GM12878 (cell line): ENCODE measurements around the gene PLCD1. TPM values are rescaled to one million over a fixed set of nuclear protein-coding genes. Genes with fewer than 3 reads are reported as not detected.

Experiments used
- ATAC-seq: fragments of 200-7000 bp; cut with Tn5 transposase; 3 replicates; pipeline ENCODE4 v1.9.1; 2020; ENCODE audit warnings: mild to moderate bottlenecking, moderate library complexity
- BruUV-seq: library from RNA; stranded (reverse); fragments of 400-500 nt; replicated peaks from 2 replicates; lab custom pipeline; 2021; lab: Mats Ljungman, UMichigan
- CTCF ChIA-PET: fragments of 300-600 bp; sonication (Branson Sonifier 250); formaldehyde crosslinking; extraction: SDS; loops from one replicate; lab custom pipeline; 2021; ENCODE audit warnings: inconsistent platforms; lab: Yijun Ruan, JAX
- POLR2A ChIA-PET: fragments of 350-600 bp; formaldehyde crosslinking; extraction: SDS; loops from one replicate; lab custom pipeline; 2021; ENCODE audit warnings: inconsistent platforms; lab: Charles Lee
- RAD21 ChIA-PET: fragments of 300-600 bp; sonication (Branson Sonifier 250); formaldehyde crosslinking; loops from one replicate; lab custom pipeline; 2023; ENCODE audit warnings: antibody characterized with exemption; ENCODE audit not compliant: unreplicated experiment; lab: Charles Lee
- SMC1A ChIA-PET: fragments of 300-600 bp; sonication (Branson Sonifier 250); formaldehyde crosslinking; loops from one replicate; lab custom pipeline; 2023; ENCODE audit not compliant: unreplicated experiment, uncharacterized antibody; lab: Charles Lee
- DNase-seq: peaks from one replicate; pipeline ENCODE4 v3.0.0-alpha.2; 2011; ENCODE audit warnings: low read depth, low spot score
- FAIRE-seq: peaks from 3 replicates; lab custom pipeline; 2011; peaks lifted over from hg19 to GRCh38; lab: Jason Lieb, UNC
- H2AFZ ChIP-seq: 2 replicates; pipeline ENCODE4 v1.6.0; 2011; ENCODE audit warnings: low read depth, low read length, control low read depth; ENCODE audit not compliant: control insufficient read depth
- H3K27ac ChIP-seq: 2 replicates; pipeline ENCODE4 v1.5.1; 2011; ENCODE audit warnings: control low read depth; ENCODE audit not compliant: control insufficient read depth, insufficient read depth
- H3K27me3 ChIP-seq, 2 experiments: replicated peaks in 1 of 2; 2 replicates each; pipeline versions ENCODE4 v1.6.0 to v1.6.1; 2011; ENCODE audit warnings: low read length in 1 of 2; ENCODE audit not compliant: control insufficient read depth in 2 of 2, insufficient read depth in 2 of 2
- H3K36me3 ChIP-seq, 2 experiments: 2 replicates each; pipeline ENCODE4 v1.5.1; 2011; ENCODE audit warnings: low read length in 1 of 2; ENCODE audit not compliant: control insufficient read depth in 2 of 2, insufficient read depth in 2 of 2
- H3K4me1 ChIP-seq: 2 replicates; pipeline ENCODE4 v1.6.1; 2011; ENCODE audit warnings: mild to moderate bottlenecking, low read length, moderate library complexity, mixed read lengths; ENCODE audit not compliant: control insufficient read depth, insufficient read depth
- H3K4me2 ChIP-seq: 2 replicates; pipeline ENCODE4 v1.6.0; 2011; ENCODE audit warnings: control low read depth; ENCODE audit not compliant: control insufficient read depth, insufficient read depth
- H3K4me3 ChIP-seq: fragments of 200-600 bp; sonication (generic); 2 replicates; pipeline ENCODE4 v1.5.1; 2016
- H3K79me2 ChIP-seq: 2 replicates; pipeline ENCODE4 v1.6.0; 2011; ENCODE audit warnings: low read length; ENCODE audit not compliant: control insufficient read depth, insufficient read depth
- H3K9ac ChIP-seq: 2 replicates; pipeline ENCODE4 v1.8.0; 2011; ENCODE audit warnings: low read length, control low read depth, mixed read lengths; ENCODE audit not compliant: control insufficient read depth, insufficient read depth
- H3K9me3 ChIP-seq: replicated peaks from 3 replicates; pipeline ENCODE4 v1.5.1; 2011; ENCODE audit warnings: mild to moderate bottlenecking, low read length; ENCODE audit not compliant: control insufficient read depth, insufficient read depth
- H4K20me1 ChIP-seq: 2 replicates; pipeline ENCODE4 v1.6.0; 2011; ENCODE audit not compliant: control insufficient read depth, insufficient read depth
- BHLHE40 ChIP-seq, 2 experiments: fragments of 450-650 bp in 1 of 2; IDR thresholded peaks; 2 replicates each; pipeline ENCODE4 v1.6.1; 2011 to 2017; ENCODE audit warnings: low read depth in 2 of 2, borderline replicate concordance in 1 of 2, improper control_type of control experiment in 1 of 2, low read length in 1 of 2, mild to moderate bottlenecking in 1 of 2
- EGR1 ChIP-seq, 2 experiments: IDR thresholded peaks; 1 replicate in 1 of 2; 2 replicates in 1 of 2; pipeline ENCODE4 v1.6.1; 2011 to 2012; ENCODE audit warnings: low read depth in 2 of 2, low read length in 2 of 2, borderline replicate concordance in 1 of 2, mild to moderate bottlenecking in 1 of 2, moderate library complexity in 1 of 2
- IKZF1 ChIP-seq: fragments of 450-650 bp; conservative IDR thresholded peaks from 2 replicates; pipeline ENCODE4 v1.6.1; 2017; ENCODE audit warnings: antibody characterized with exemption, mild to moderate bottlenecking
- MYB ChIP-seq: fragments of 150-350 bp; IDR thresholded peaks from 2 replicates; pipeline ENCODE4 v1.6.1; 2014; ENCODE audit warnings: mild to moderate bottlenecking, low read depth, low read length, borderline replicate concordance
- NBN ChIP-seq: fragments of 450-650 bp; IDR thresholded peaks from 2 replicates; pipeline ENCODE4 v1.6.1; 2016
- POU2F2 ChIP-seq: IDR thresholded peaks from 3 replicates; pipeline ENCODE4 v1.6.1; 2011; ENCODE audit warnings: low read depth, mild to moderate bottlenecking, low read length, borderline replicate concordance
- RAD21 ChIP-seq: IDR thresholded peaks from 2 replicates; pipeline ENCODE4 v1.6.1; 2011; ENCODE audit warnings: mild to moderate bottlenecking, low read depth, low read length, moderate library complexity; ENCODE audit not compliant: insufficient read depth
- SMAD1 ChIP-seq: fragments of 450-650 bp; IDR thresholded peaks from 2 replicates; pipeline ENCODE4 v1.6.1; 2018; ENCODE audit warnings: mild to moderate bottlenecking, low read depth; ENCODE audit not compliant: partially characterized antibody
- SMC3 ChIP-seq: IDR thresholded peaks from 2 replicates; pipeline ENCODE4 v1.6.1; 2011; ENCODE audit warnings: low read length, improper control_type of control experiment, borderline replicate concordance
- SREBF1 ChIP-seq: IDR thresholded peaks from 2 replicates; pipeline ENCODE4 v1.6.1; 2012; ENCODE audit warnings: mild to moderate bottlenecking, low read length
- ZNF24 ChIP-seq: fragments of 450-650 bp; IDR thresholded peaks from 2 replicates; pipeline ENCODE4 v1.6.1; 2017; ENCODE audit warnings: antibody characterized with exemption, mild to moderate bottlenecking
- WGBS: methylation state at CpG from one replicate; pipeline ENCODE4 v1.1.6; 2016; ENCODE audit warnings: low lambda C conversion rate; ENCODE audit not compliant: insufficient replicate concordance, insufficient coverage; ENCODE audit errors: missing lambda C conversion rate; 5-methylcytosine and 5-hydroxymethylcytosine counted together
- in situ Hi-C: fragments of 300-500 bp; cut with MboI; formaldehyde crosslinking; loops from 9 replicates; pipeline ENCODE4 v1.14.3; 2018; ENCODE audit warnings: mixed read lengths
- intact Hi-C: fragments of 100-400 bp; cut with micrococcal nuclease; formaldehyde crosslinking; loops from one replicate; pipeline ENCODE4 v1.14.2; 2022; ENCODE audit not compliant: unreplicated experiment
- polyA plus RNA-seq, 11 experiments: library from polyadenylated mRNA; depleted of rRNA in 4 of 11; unstranded in 6 of 11; stranded (reverse) in 5 of 11; fragments of >200 nt; fragmentation: Nextera tagmentation in 4 of 11; fragmentation: Illumina TruSeq in 1 of 11; extraction: Ambion mirVana in 4 of 11; extraction: Trizol in 1 of 11; gene quantifications; 1 replicate in 1 of 11; 2 replicates in 10 of 11; pipeline versions ENCODE4 v1.2.1 to v1.2.3, GENCODE V29; 2011 to 2016; ENCODE audit warnings: inconsistent platforms in 2 of 11, missing spikeins in 2 of 11, low read depth in 1 of 11
- total RNA-seq, 4 experiments: library from RNA; depleted of rRNA in 3 of 4; stranded (reverse); fragments of >200 nt in 3 of 4; fragmentation: Illumina TruSeq in 1 of 4; extraction: Trizol in 1 of 4; gene quantifications; 2 replicates each; pipeline versions ENCODE4 v1.2.1 to v1.2.3, GENCODE V29; 2013 to 2021
- TF ChIP-seq, protein P1 (sequence below): fragments of 450-650 bp; IDR thresholded peaks from 2 replicates; pipeline ENCODE4 v1.6.1; 2016; ENCODE audit warnings: mild to moderate bottlenecking
- TF ChIP-seq, protein P2 (sequence below): IDR thresholded peaks from 2 replicates; pipeline ENCODE4 v1.6.1; 2011; ENCODE audit warnings: mild to moderate bottlenecking, low read depth, low read length, moderate library complexity; ENCODE audit not compliant: insufficient replicate concordance
- TF ChIP-seq, protein P3 (sequence below), 3 experiments: IDR thresholded peaks in 2 of 3; conservative IDR thresholded peaks in 1 of 3; 2 replicates each; pipeline ENCODE4 v1.5.1; 2011; ENCODE audit warnings: low read depth in 3 of 3, low read length in 3 of 3, mild to moderate bottlenecking in 3 of 3, control low read depth in 2 of 3, moderate library complexity in 2 of 3, inconsistent platforms in 1 of 3, mixed read lengths in 1 of 3; ENCODE audit not compliant: control insufficient read depth in 2 of 3, insufficient read depth in 1 of 3; ENCODE audit errors: extremely low read depth in 1 of 3
- TF ChIP-seq, protein P4 (sequence below): fragments of 450-650 bp; IDR thresholded peaks from 2 replicates; pipeline ENCODE4 v1.6.1; 2017; ENCODE audit warnings: low read depth, mild to moderate bottlenecking, moderate library complexity

The PLCD1 gene
- total and polyA plus RNA-seq, 10 of the 15 experiments (the other 5 are each of a cell fraction or from before 2014, with no cell fraction given) = 0.20 to 3.9 (median 1.2) TPM; not detected in 1

DNA sequence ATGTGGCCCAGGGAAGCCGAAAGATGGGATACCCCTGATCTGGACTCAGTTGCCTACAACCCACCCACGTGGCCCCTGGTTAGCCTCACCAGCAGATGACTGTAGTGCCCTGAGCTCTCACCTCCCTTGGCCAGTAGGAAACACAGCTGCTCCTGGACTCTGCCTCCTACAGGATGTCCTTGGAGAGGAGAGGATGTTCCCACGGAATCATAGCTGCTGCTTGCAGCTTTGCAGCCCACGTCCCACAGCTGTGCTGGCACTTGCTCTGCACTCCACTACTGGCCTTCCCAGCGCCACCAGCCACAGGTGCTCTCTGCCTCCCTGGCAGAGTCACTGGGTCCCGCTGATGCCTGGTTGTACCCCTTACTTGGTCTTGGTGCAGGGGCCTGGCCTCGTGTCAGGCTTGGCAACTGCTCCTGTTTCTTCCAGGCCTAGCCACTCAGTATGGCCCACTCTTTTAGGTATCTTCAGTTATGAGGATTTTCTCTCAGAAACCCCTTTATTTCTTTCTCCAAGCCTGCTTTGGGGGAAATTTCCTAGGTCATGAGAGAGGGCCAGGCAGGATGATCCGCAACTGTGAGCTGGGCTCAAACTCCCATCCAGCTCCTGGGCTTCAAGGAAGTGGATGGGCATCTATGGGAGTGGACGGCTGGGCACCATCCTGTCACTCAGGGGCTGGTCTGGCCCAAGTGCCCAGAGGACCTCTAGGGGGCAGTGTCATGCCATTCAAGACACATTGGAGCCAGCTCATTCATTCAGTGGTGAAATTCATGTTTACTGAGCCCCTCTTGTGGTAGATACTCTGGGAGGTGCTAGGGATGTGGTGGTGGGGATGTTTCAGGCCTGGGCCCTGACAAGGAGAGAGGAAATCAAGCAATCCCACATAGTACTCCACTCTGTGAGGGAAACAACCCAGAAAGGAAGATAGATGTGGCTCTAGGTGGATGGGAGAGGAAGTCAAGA lies 55.0 kb downstream of the PLCD1 start:
- DNase-seq (no peak), ATAC-seq (peak; percentile 99), FAIRE-seq (peak; percentile 13)
- Histone ChIP-seq H3K9ac (no peak overlapping the region), H3K36me3 (no peaks in the 10 kb centered on the region), H3K4me1 (no peaks in the 10 kb centered on the region), H3K9me3 (no peaks in the 10 kb centered on the region), H4K20me1 (no peaks in the 10 kb centered on the region), H2AFZ (no peak overlapping the region), H3K4me2 (no peak overlapping the region), H3K27ac (no peak overlapping the region), H3K4me3 (no peak overlapping the region), H3K79me2 (no peaks in the 10 kb centered on the region), H3K27me3 (no peaks in the 10 kb centered on the region)
- BruUV-seq = no TSS peak
- CTCF ChIA-PET = interaction anchor here (0.6 to 3.4 kb wide), 37 partner anchors 9 to 682 kb away, joined by 3 to 25 read pairs (median 4); partner anchors contain the start of genes DLEC1, SLC22A14 and XYLB
- POLR2A ChIA-PET = no interaction called here
- SMC1A ChIA-PET = interaction anchor here (0.6 to 1.6 kb wide), 16 partner anchors 10 to 544 kb away, joined by 3 to 10 read pairs (median 3); partner anchors contain the start of gene ACAA1
- intact Hi-C loops (loop anchor here (1.0 to 10.0 kb wide), 3 partner anchors 22 to 320 kb away; no protein-coding TSS in a partner anchor), in situ Hi-C loops (no loop called here)
- RAD21 ChIA-PET = interaction anchor here (1.0 to 2.7 kb wide), 7 partner anchors 8 to 506 kb away, joined by 4 to 9 read pairs (median 5); partner anchors contain the start of gene SLC22A14
- WGBS = 27% methylated on average over 9 of the region's 9 CpGs
- TF ChIP-seq, protein P1, sequence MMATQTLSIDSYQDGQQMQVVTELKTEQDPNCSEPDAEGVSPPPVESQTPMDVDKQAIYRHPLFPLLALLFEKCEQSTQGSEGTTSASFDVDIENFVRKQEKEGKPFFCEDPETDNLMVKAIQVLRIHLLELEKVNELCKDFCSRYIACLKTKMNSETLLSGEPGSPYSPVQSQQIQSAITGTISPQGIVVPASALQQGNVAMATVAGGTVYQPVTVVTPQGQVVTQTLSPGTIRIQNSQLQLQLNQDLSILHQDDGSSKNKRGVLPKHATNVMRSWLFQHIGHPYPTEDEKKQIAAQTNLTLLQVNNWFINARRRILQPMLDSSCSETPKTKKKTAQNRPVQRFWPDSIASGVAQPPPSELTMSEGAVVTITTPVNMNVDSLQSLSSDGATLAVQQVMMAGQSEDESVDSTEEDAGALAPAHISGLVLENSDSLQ = peak; percentile 92
- TF ChIP-seq NBN (no peak), BHLHE40 (IDR thresholded peaks at IDR 0.05; ENCODE audit: borderline replicate concordance in 1 of 2, low read depth in 2 of 2, low read length in 1 of 2) (0 out of 4 replicates have a peak, but pooled peaks of 1 of the 2 experiments have one; percentile 7), MYB (no peak), POU2F2 (peak; percentile 12; the same call in 1 of the 3 replicates), ZNF24 (peak; percentile 89), IKZF1 (0 out of 2 replicates have a peak, but pooled peaks have one; percentile 15), SMAD1 (no peak), EGR1 (IDR thresholded peaks at IDR 0.05; ENCODE audit: borderline replicate concordance in 1 of 2, low read depth in 2 of 2, low read length in 2 of 2) (no peak), SMC3 (peak; percentile 65; the same call in 1 of the 2 replicates), RAD21 (peak; percentile 69), SREBF1 (no peak)
- TF ChIP-seq, protein P2, sequence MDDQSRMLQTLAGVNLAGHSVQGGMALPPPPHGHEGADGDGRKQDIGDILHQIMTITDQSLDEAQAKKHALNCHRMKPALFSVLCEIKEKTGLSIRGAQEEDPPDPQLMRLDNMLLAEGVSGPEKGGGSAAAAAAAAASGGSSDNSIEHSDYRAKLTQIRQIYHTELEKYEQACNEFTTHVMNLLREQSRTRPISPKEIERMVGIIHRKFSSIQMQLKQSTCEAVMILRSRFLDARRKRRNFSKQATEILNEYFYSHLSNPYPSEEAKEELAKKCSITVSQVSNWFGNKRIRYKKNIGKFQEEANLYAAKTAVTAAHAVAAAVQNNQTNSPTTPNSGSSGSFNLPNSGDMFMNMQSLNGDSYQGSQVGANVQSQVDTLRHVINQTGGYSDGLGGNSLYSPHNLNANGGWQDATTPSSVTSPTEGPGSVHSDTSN = peak; percentile 80
- TF ChIP-seq, protein P3, sequence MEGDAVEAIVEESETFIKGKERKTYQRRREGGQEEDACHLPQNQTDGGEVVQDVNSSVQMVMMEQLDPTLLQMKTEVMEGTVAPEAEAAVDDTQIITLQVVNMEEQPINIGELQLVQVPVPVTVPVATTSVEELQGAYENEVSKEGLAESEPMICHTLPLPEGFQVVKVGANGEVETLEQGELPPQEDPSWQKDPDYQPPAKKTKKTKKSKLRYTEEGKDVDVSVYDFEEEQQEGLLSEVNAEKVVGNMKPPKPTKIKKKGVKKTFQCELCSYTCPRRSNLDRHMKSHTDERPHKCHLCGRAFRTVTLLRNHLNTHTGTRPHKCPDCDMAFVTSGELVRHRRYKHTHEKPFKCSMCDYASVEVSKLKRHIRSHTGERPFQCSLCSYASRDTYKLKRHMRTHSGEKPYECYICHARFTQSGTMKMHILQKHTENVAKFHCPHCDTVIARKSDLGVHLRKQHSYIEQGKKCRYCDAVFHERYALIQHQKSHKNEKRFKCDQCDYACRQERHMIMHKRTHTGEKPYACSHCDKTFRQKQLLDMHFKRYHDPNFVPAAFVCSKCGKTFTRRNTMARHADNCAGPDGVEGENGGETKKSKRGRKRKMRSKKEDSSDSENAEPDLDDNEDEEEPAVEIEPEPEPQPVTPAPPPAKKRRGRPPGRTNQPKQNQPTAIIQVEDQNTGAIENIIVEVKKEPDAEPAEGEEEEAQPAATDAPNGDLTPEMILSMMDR (IDR thresholded peaks at IDR 0.05 in 2 of 3, conservative IDR thresholded peaks at IDR 0.05 in 1 of 3; ENCODE audit: control insufficient read depth in 2 of 3, extremely low read depth in 1 of 3, insufficient read depth in 1 of 3, low read depth in 3 of 3, low read length in 3 of 3) = peak; percentile 88 to 92 (median 90); a peak in 5 of 6 replicates
- TF ChIP-seq, protein P4, sequence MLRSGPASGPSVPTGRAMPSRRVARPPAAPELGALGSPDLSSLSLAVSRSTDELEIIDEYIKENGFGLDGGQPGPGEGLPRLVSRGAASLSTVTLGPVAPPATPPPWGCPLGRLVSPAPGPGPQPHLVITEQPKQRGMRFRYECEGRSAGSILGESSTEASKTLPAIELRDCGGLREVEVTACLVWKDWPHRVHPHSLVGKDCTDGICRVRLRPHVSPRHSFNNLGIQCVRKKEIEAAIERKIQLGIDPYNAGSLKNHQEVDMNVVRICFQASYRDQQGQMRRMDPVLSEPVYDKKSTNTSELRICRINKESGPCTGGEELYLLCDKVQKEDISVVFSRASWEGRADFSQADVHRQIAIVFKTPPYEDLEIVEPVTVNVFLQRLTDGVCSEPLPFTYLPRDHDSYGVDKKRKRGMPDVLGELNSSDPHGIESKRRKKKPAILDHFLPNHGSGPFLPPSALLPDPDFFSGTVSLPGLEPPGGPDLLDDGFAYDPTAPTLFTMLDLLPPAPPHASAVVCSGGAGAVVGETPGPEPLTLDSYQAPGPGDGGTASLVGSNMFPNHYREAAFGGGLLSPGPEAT = no peak
